GM23248 (cell line): ENCODE results near the gene ENTPD8. TPM values are rescaled to one million over a fixed set of nuclear protein-coding genes. Genes with fewer than 3 reads are reported as not detected.

Experiments used
- DNase-seq: peaks from one replicate; pipeline ENCODE4 v3.0.0-alpha.2; 2015
- H2AFZ ChIP-seq: fragments of 200-600 bp; sonication (generic); 2 replicates; pipeline ENCODE4 v1.6.1; 2016; ENCODE audit warnings: antibody characterized with exemption
- H3F3A ChIP-seq: fragments of 200-600 bp; sonication (generic); 2 replicates; pipeline ENCODE4 v1.6.1; 2016; ENCODE audit warnings: mild to moderate bottlenecking, antibody characterized with exemption, mixed run types; ENCODE audit not compliant: insufficient read depth
- H3K27ac ChIP-seq: fragments of 200-600 bp; sonication (generic); 2 replicates; pipeline ENCODE4 v1.5.1; 2016; ENCODE audit warnings: mild to moderate bottlenecking
- H3K27me3 ChIP-seq: fragments of 200-600 bp; sonication (generic); replicated peaks from 2 replicates; pipeline ENCODE4 v1.6.1; 2016; ENCODE audit warnings: mild to moderate bottlenecking; ENCODE audit not compliant: insufficient read depth
- H3K36me3 ChIP-seq: fragments of 200-600 bp; sonication (generic); 2 replicates; pipeline ENCODE4 v1.6.1; 2016; ENCODE audit warnings: low read depth, mild to moderate bottlenecking
- H3K4me1 ChIP-seq: fragments of 200-600 bp; sonication (generic); 2 replicates; pipeline ENCODE4 v1.6.1; 2016; ENCODE audit warnings: mild to moderate bottlenecking; ENCODE audit not compliant: insufficient read depth
- H3K4me2 ChIP-seq: fragments of 200-600 bp; sonication (generic); one replicate; pipeline ENCODE4 v1.6.1; 2016; ENCODE audit warnings: mild to moderate bottlenecking; ENCODE audit not compliant: unreplicated experiment
- H3K4me3 ChIP-seq: fragments of 200-600 bp; sonication (generic); 2 replicates; pipeline ENCODE4 v1.5.1; 2016; ENCODE audit warnings: mild to moderate bottlenecking
- H3K79me2 ChIP-seq: fragments of 200-600 bp; sonication (generic); 2 replicates; pipeline ENCODE4 v1.6.1; 2016; ENCODE audit warnings: mild to moderate bottlenecking; ENCODE audit not compliant: insufficient read depth
- H3K9ac ChIP-seq: fragments of 200-600 bp; sonication (generic); 2 replicates; pipeline ENCODE4 v1.6.1; 2016; ENCODE audit warnings: mild to moderate bottlenecking
- H3K9me2 ChIP-seq: fragments of 200-600 bp; sonication (generic); 2 replicates; pipeline ENCODE4 v1.6.1; 2016; ENCODE audit warnings: mixed run types, mild to moderate bottlenecking, moderate library complexity; ENCODE audit not compliant: insufficient read depth
- H3K9me3 ChIP-seq: fragments of 200-600 bp; sonication (generic); one replicate; pipeline ENCODE4 v1.6.1; 2017; ENCODE audit warnings: low read depth
- H4K20me1 ChIP-seq: fragments of 200-600 bp; sonication (generic); 2 replicates; pipeline ENCODE4 v1.6.0; 2016; ENCODE audit not compliant: insufficient read depth
- EZH2 ChIP-seq: fragments of 200-600 bp; sonication (generic); IDR thresholded peaks from 2 replicates; pipeline ENCODE4 v1.6.1; 2018; ENCODE audit warnings: antibody characterized with exemption, mild to moderate bottlenecking; ENCODE audit not compliant: insufficient read depth, poor library complexity, severe bottlenecking
- EZH2phosphoT487 ChIP-seq: fragments of 200-600 bp; sonication (generic); IDR thresholded peaks from 2 replicates; pipeline ENCODE4 v1.6.1; 2018; ENCODE audit warnings: antibody characterized with exemption, moderate library complexity, mild to moderate bottlenecking, low read depth; ENCODE audit not compliant: insufficient read depth
- WGBS, 2 experiments: methylation state at CpG; one replicate each; pipeline ENCODE4 v1.1.6; 2015 to 2017; ENCODE audit warnings: low lambda C conversion rate in 2 of 2, low coverage in 1 of 2; ENCODE audit errors: missing lambda C conversion rate in 2 of 2; 5-methylcytosine and 5-hydroxymethylcytosine counted together
- in situ Hi-C: fragments of 300-500 bp; cut with MboI; formaldehyde crosslinking; loops from 2 replicates; pipeline ENCODE4 v1.15.0; 2020
- polyA plus RNA-seq: library from polyadenylated mRNA; unstranded; fragments of >200 nt; fragmentation: Nextera tagmentation; extraction: Ambion mirVana; gene quantifications from 2 replicates; pipeline ENCODE4 v1.2.1, GENCODE V29; 2016
- total RNA-seq: library from RNA; depleted of rRNA; stranded (reverse); fragments of >200 nt; shearing (Covaris generic); gene quantifications from 2 replicates; pipeline ENCODE4 v1.2.3, GENCODE V29; 2014

The ENTPD8 gene
- total and polyA plus RNA-seq, 2 experiments from 2014 or later: not detected

GRCh38 chr9:137396227-137396626 lies 44.9 kb downstream of the ENTPD8 start:
- in situ Hi-C loops: no loop called here
- Histone ChIP-seq H4K20me1 (no peaks in the 10 kb centered on the region), H3K79me2 (no peaks in the 10 kb centered on the region), H3K27ac (no peak overlapping the region), H3K9ac (no peak overlapping the region), H2AFZ (no peak overlapping the region), H3K4me1 (no peaks in the 10 kb centered on the region), H3K36me3 (no peaks in the 10 kb centered on the region), H3K4me3 (no peak overlapping the region), H3K4me2 (no peak overlapping the region), H3K9me2 (no peaks in the 10 kb centered on the region), H3F3A (no peaks in the 10 kb centered on the region), H3K27me3 (no peaks in the 10 kb centered on the region), H3K9me3 (no peaks in the 10 kb centered on the region)
- 79 to 82% methylated on average over 15 of the region's 15 CpGs for WGBS, 2 experiments
- peak; percentile 63 for DNase-seq
- TF ChIP-seq EZH2phosphoT487 (no peak), EZH2 (no peak)

- in situ Hi-C loops: no loop called here
- no peak for DNase-seq
- no peaks in the 10 kb centered on the region for H3F3A ChIP-seq
- H3K79me2 ChIP-seq: no peaks in the 10 kb centered on the region
- no peaks in the 10 kb centered on the region for H3K9me2 ChIP-seq
- no peak overlapping the region for H3K27ac ChIP-seq
- H3K4me3 ChIP-seq: no peak overlapping the region
- H3K4me1 ChIP-seq: no peaks in the 10 kb centered on the region
- H3K9ac ChIP-seq: no peak overlapping the region
- H3K36me3 ChIP-seq: no peaks in the 10 kb centered on the region
- H3K27me3 ChIP-seq: no peaks in the 10 kb centered on the region
- H4K20me1 ChIP-seq: no peaks in the 10 kb centered on the region
- no peak overlapping the region for H3K4me2 ChIP-seq
- TF ChIP-seq EZH2: no peak
- TF ChIP-seq EZH2phosphoT487: no peak
- H2AFZ ChIP-seq: no peak overlapping the region
- WGBS, 2 experiments: 83 to 89% methylated on average over 7 to 11 of the region's 11 CpGs
- H3K9me3 ChIP-seq: no peaks in the 10 kb centered on the region
Observed at GRCh38 chr9:137395666-137396010, 45.5 kb downstream of the ENTPD8 start.

- H3K27ac ChIP-seq: no peak overlapping the region
- no peaks in the 10 kb centered on the region for H3K36me3 ChIP-seq
- H3K9me3 ChIP-seq: no peaks in the 10 kb centered on the region
- no peak for DNase-seq
- H4K20me1 ChIP-seq: no peaks in the 10 kb centered on the region
- no peaks in the 10 kb centered on the region for H3K9me2 ChIP-seq
- no peak overlapping the region for H3K9ac ChIP-seq
- no peak overlapping the region for H2AFZ ChIP-seq
- no peaks in the 10 kb centered on the region for H3K79me2 ChIP-seq
- 91% methylated on average over 29 to 34 of the region's 36 CpGs for WGBS, 2 experiments
- H3K4me2 ChIP-seq: no peak overlapping the region
- H3K27me3 ChIP-seq: no peaks in the 10 kb centered on the region
- H3F3A ChIP-seq: no peaks in the 10 kb centered on the region
- in situ Hi-C loops: no loop called here
- TF ChIP-seq EZH2 (no peak), EZH2phosphoT487 (no peak)
- no peak overlapping the region for H3K4me3 ChIP-seq
- no peaks in the 10 kb centered on the region for H3K4me1 ChIP-seq
Observed at GRCh38 chr9:137394866-137395665, 46.1 kb downstream of the ENTPD8 start.

- TF ChIP-seq EZH2phosphoT487: no peak
- no peak for TF ChIP-seq EZH2
- H3K4me2 ChIP-seq: no peak overlapping the region
- H3K36me3 ChIP-seq: no peaks in the 10 kb centered on the region
- H3K9me3 ChIP-seq: no peaks in the 10 kb centered on the region
- DNase-seq: no peak
- H3K4me3 ChIP-seq: no peak overlapping the region
- no peak overlapping the region for H2AFZ ChIP-seq
- no peak overlapping the region for H3K27ac ChIP-seq
- no peaks in the 10 kb centered on the region for H3K79me2 ChIP-seq
- H4K20me1 ChIP-seq: no peaks in the 10 kb centered on the region
- H3K9me2 ChIP-seq: no peaks in the 10 kb centered on the region
- no peak overlapping the region for H3K9ac ChIP-seq
- no peaks in the 10 kb centered on the region for H3K27me3 ChIP-seq
- H3F3A ChIP-seq: no peaks in the 10 kb centered on the region
- WGBS, 2 experiments: 94 to 96% methylated on average over 16 to 28 of the region's 28 CpGs
- in situ Hi-C loops: no loop called here
- no peaks in the 10 kb centered on the region for H3K4me1 ChIP-seq
Observed at GRCh38 chr9:137393176-137394150, 47.7 kb downstream of the ENTPD8 start.
